GM18867 (cell line): ENCODE results near the gene TMEM238.
A peak's percentile ranks its signal among the peaks of the same experiment; 100 is the strongest.
"Not testable (repeated sequence)": the region's sequence is repeated elsewhere in the genome, so short reads cannot be mapped to it uniquely, and the experiment has no call there.

Experiments
- ATAC-seq: cut with Tn5 transposase; IDR thresholded peaks from one replicate; pipeline ENCODE4 v1.9.1; 2021; ENCODE audit warnings: mild to moderate bottlenecking, moderate library complexity; ENCODE audit not compliant: unreplicated experiment

TMEM238 gene

GRCh38 chr19:55402509-55402908 is 18.4 kb upstream of the TMEM238 start:
- no peak for ATAC-seq

- not testable (repeated sequence) for ATAC-seq
Measured at GRCh38 chr19:55401390-55401789, 17.3 kb upstream of the TMEM238 start.

GRCh38 chr19:55400281-55401087 is 16.4 kb upstream of the TMEM238 start:
- ATAC-seq: no peak

GRCh38 chr19:55398200-55398925 is 14.3 kb upstream of the TMEM238 start:
- no peak for ATAC-seq

GRCh38 chr19:55392820-55393761 is 9.0 kb upstream of the TMEM238 start:
- ATAC-seq: no peak

GRCh38 chr19:55391702-55392615 is 7.9 kb upstream of the TMEM238 start:
- ATAC-seq: no peak

GRCh38 chr19:55391191-55391670 is 7.1 kb upstream of the TMEM238 start:
- ATAC-seq: no peak

GRCh38 chr19:55390461-55390880 is 6.4 kb upstream of the TMEM238 start:
- no peak for ATAC-seq

GRCh38 chr19:55389386-55390317 is 5.6 kb upstream of the TMEM238 start:
- ATAC-seq: no peak

GRCh38 chr19:55387736-55388497 is 3.8 kb upstream of the TMEM238 start:
- ATAC-seq: no peak

GRCh38 chr19:55386493-55386971 is 2.4 kb upstream of the TMEM238 start:
- ATAC-seq: no peak

- ATAC-seq: peak; percentile 57
Measured at GRCh38 chr19:55385724-55386492, 1.8 kb upstream of the TMEM238 start, which contains the start of gene RPL28. Gene RPL28, plus strand, starts transcription at chr19:55385932. Its CDS starts 426 bp downstream, at chr19:55386358.

- peak; percentile 50 for ATAC-seq
Measured at GRCh38 chr19:55384920-55385723, 1.0 kb upstream of the TMEM238 start.

- no peak for ATAC-seq
Measured at GRCh38 chr19:55383279-55384130, 587 bp downstream of the TMEM238 start.

GRCh38 chr19:55382522-55383054 is 1.5 kb downstream of the TMEM238 start:
- no peak for ATAC-seq
